ENCODE data around the gene SNX30. TPM values are rescaled to one million over a fixed set of nuclear protein-coding genes. Genes with fewer than 3 reads are reported as not detected.
"Not testable (repeated sequence)": the region's sequence is repeated elsewhere in the genome, so short reads cannot be mapped to it uniquely, and the experiment has no call there.

Gene SNX30
- total RNA-seq, 2 experiments from 2014 or later, result 5.5 to 7.2 TPM

DNA sequence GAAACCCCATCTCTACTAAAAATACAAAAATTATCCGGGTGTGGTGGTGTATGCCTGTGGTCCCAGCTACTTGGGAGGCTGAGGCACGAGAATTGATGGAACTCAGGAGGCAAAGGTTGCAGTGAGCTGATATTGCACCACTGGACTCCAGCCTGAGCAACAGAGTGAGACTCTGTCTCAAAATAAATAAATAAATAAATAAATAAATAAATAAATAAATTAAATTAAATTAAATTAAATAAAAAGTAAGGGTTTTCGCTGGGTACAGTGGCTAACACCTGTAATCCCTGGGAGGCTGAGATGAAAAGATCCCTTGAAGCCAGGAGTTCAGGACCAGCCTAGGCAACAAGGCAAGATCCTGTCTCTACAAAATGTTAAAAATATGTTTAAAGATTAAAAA lies 27.8 kb upstream of the SNX30 start:
- CTCF ChIA-PET, result interaction anchor here (0.8 kb wide), 1 partner anchor 70 kb away, joined by 3 read pairs; no protein-coding TSS in a partner anchor
- ATAC-seq, result not testable (repeated sequence)

GRCh38 chr9:112725961-112726360 lies 24.6 kb upstream of the SNX30 start:
- Mint-ChIP-seq H3K36me3 (ENCODE audit: low read depth) (no peaks in the 10 kb centered on the region), H3K4me3 (no peak overlapping the region), H3K27me3 (ENCODE audit: low read depth) (no peaks in the 10 kb centered on the region), H3K9me3 (ENCODE audit: insufficient read depth) (no peaks in the 10 kb centered on the region), H3K4me1 (ENCODE audit: low read depth) (no peaks in the 10 kb centered on the region), H3K27ac (no peak overlapping the region)
- no peak for ATAC-seq
- ChIA-PET POLR2A (no interaction called here), CTCF (interaction anchor here (1.1 kb wide), 1 partner anchor 67 kb away, joined by 3 read pairs; no protein-coding TSS in a partner anchor)
- DNase-seq, result no peak

More for the DNA sequence above, 27.8 kb upstream of the SNX30 start:
- H3K27me3 Mint-ChIP-seq (ENCODE audit: low read depth); H3K27ac Mint-ChIP-seq; H3K9me3 Mint-ChIP-seq (ENCODE audit: insufficient read depth); POLR2A ChIA-PET; H3K4me3 Mint-ChIP-seq; H3K36me3 Mint-ChIP-seq (ENCODE audit: low read depth); DNase-seq; H3K4me1 Mint-ChIP-seq (ENCODE audit: low read depth): not testable (repeated sequence)

- Mint-ChIP-seq H3K4me1 (ENCODE audit: low read depth) (no peaks in the 10 kb centered on the region), H3K9me3 (ENCODE audit: insufficient read depth) (no peaks in the 10 kb centered on the region), H3K4me3 (no peak overlapping the region), H3K27ac (no peak overlapping the region), H3K27me3 (ENCODE audit: low read depth) (no peaks in the 10 kb centered on the region), H3K36me3 (ENCODE audit: low read depth) (no peaks in the 10 kb centered on the region)
- DNase-seq, result no peak
- ChIA-PET POLR2A (no interaction called here), CTCF (interaction anchor here (0.5 to 1.1 kb wide), 3 partner anchors 9 to 67 kb away, joined by 3 to 4 read pairs (median 4); partner anchors contain the start of gene INIP)
- ATAC-seq, result no peak
Measured at GRCh38 chr9:112726428-112726827, 24.1 kb upstream of the SNX30 start.

GRCh38 chr9:112728401-112728800 lies 22.2 kb upstream of the SNX30 start:
- Mint-ChIP-seq H3K27ac (no peak overlapping the region), H3K4me1 (ENCODE audit: low read depth) (no peaks in the 10 kb centered on the region), H3K9me3 (ENCODE audit: insufficient read depth) (no peaks in the 10 kb centered on the region), H3K27me3 (ENCODE audit: low read depth) (no peaks in the 10 kb centered on the region), H3K36me3 (ENCODE audit: low read depth) (no peaks in the 10 kb centered on the region), H3K4me3 (no peak overlapping the region)
- ATAC-seq (no peak), DNase-seq (no peak)
- CTCF ChIA-PET, result interaction anchor here (1.1 kb wide), 1 partner anchor 10 kb away, joined by 4 read pairs; the partner anchor contains the start of gene INIP
- POLR2A ChIA-PET, result no interaction called here

DNA sequence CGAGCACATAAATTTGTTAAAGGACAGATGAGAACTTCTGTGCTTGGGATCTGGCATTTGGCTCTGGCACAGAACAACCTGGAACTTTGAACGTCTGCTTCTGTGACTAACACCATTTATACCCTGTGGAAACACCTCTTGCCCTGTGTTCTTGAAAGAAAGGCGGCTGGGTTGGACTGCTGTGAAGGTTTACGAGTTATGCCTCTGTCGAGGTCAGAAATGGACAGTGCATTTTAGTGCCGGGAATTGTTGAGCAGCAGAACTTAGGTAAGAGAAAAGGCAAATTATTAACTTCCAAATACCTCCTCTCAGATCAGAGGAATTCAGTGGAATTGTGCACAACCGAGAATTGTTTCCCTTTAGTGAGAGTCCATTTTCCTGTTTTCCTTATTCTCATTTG lies 18.6 kb upstream of the SNX30 start:
- POLR2A ChIA-PET, result no interaction called here

DNA sequence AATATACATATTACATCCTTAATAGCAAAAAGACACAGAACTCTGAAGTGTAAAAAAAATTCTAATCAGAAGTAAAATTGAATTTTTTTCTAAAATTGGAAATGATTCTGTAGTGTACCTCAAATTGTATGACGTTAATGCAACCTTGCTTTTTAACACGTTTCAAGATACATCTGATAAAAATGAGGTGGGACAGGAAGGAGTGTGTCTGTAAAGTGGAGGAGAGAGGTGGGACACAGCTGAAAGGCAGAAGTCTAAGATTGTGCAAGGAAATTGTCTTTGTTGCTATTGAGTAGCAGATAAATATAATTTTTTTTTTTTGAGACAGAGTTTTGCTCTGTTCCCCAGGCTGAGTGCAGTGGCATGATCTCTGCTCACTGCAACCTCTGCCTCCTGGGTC lies 15.7 kb upstream of the SNX30 start:
- Mint-ChIP-seq H3K36me3 (ENCODE audit: low read depth) (no peaks in the 10 kb centered on the region), H3K27ac (no peak overlapping the region), H3K4me3 (no peak overlapping the region), H3K9me3 (ENCODE audit: insufficient read depth) (no peaks in the 10 kb centered on the region), H3K4me1 (ENCODE audit: low read depth) (no peaks in the 10 kb centered on the region), H3K27me3 (ENCODE audit: low read depth) (no peaks in the 10 kb centered on the region)
- DNase-seq (no peak), ATAC-seq (no peak)
- ChIA-PET CTCF (no interaction called here), POLR2A (interaction anchor here (0.6 kb wide), 1 partner anchor 245 kb away, joined by 3 read pairs; no protein-coding TSS in a partner anchor)

More for the DNA sequence above, 18.6 kb upstream of the SNX30 start:
- no peaks in the 10 kb centered on the region for H3K36me3 Mint-ChIP-seq (ENCODE audit: low read depth)
- no peak for ATAC-seq
- CTCF ChIA-PET, result interaction anchor here (1.4 kb wide), 1 partner anchor 14 kb away, joined by 4 read pairs; the partner anchor contains the start of gene INIP
- H3K4me3 Mint-ChIP-seq, result no peak overlapping the region
- H3K27me3 Mint-ChIP-seq (ENCODE audit: low read depth), result no peaks in the 10 kb centered on the region
- no peaks in the 10 kb centered on the region for H3K9me3 Mint-ChIP-seq (ENCODE audit: insufficient read depth)
- no peak overlapping the region for H3K27ac Mint-ChIP-seq
- no peak for DNase-seq
- H3K4me1 Mint-ChIP-seq (ENCODE audit: low read depth), result no peaks in the 10 kb centered on the region

DNA sequence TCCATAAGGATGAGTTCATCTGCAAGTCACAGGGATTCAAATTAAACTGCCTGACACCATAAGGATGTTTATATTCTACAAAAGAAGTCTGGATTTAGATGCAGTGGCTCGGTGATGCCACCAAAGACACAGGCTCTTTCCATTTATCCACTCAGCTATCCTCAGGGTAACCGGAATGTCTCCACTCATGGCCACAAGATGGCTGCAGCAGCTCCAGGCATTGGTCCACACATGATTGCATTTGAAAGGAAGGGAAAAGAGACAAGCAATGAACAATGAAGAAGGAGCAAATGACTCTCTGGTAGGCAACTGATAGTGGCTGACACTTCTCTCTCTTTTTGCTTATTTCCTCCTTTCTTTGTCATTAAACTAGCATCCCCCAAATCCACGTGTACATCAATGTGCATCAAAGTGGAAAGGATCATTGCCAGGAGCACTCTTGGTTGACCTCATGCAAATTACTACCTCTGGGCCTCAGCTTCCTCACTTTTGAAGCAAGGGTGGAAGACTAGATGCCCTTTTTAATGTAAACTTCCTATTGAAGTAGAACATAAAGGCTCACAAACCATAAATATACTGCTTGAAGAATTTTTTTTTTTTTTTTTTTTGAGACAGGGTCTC lies 7.2 kb upstream of the SNX30 start:
- no peaks in the 10 kb centered on the region for H3K9me3 Mint-ChIP-seq (ENCODE audit: insufficient read depth)
- CTCF ChIA-PET, result no interaction called here
- H3K4me3 Mint-ChIP-seq, result no peak overlapping the region
- POLR2A ChIA-PET, result interaction anchor here (0.7 kb wide), 1 partner anchor 80 kb away, joined by 3 read pairs; no protein-coding TSS in a partner anchor
- peaks cover 28% of the 10 kb centered on the region for H3K4me1 Mint-ChIP-seq (ENCODE audit: low read depth)
- H3K36me3 Mint-ChIP-seq (ENCODE audit: low read depth), result no peaks in the 10 kb centered on the region
- ATAC-seq, result no peak
- no peak for DNase-seq
- H3K27ac Mint-ChIP-seq, result no peak overlapping the region
- no peaks in the 10 kb centered on the region for H3K27me3 Mint-ChIP-seq (ENCODE audit: low read depth)

DNA sequence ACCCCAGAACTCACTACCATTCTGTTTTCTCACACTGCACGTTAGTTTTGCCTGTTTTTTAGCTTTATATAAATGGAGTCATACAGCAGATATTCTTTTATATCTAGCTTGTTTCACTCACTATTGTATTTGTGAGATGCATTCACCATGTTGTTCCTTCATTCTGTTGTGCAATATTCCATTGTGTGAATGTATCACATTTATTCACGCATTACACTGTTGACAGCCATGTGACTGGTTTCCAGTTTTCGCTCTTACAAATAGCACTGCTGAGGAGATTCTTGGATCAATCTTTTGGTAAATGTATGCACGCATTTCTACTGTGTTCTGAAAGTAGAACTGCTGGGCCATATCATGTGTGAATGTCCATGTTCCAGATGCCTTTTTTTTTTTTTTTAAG lies 6.4 kb upstream of the SNX30 start:
- DNase-seq, result no peak
- Mint-ChIP-seq H3K27ac (no peak overlapping the region), H3K36me3 (ENCODE audit: low read depth) (no peaks in the 10 kb centered on the region), H3K9me3 (ENCODE audit: insufficient read depth) (no peaks in the 10 kb centered on the region), H3K27me3 (ENCODE audit: low read depth) (no peaks in the 10 kb centered on the region), H3K4me1 (ENCODE audit: low read depth) (peaks cover 31% of the 10 kb centered on the region), H3K4me3 (no peak overlapping the region)
- ATAC-seq, result no peak
- ChIA-PET POLR2A (no interaction called here), CTCF (no interaction called here)

DNA sequence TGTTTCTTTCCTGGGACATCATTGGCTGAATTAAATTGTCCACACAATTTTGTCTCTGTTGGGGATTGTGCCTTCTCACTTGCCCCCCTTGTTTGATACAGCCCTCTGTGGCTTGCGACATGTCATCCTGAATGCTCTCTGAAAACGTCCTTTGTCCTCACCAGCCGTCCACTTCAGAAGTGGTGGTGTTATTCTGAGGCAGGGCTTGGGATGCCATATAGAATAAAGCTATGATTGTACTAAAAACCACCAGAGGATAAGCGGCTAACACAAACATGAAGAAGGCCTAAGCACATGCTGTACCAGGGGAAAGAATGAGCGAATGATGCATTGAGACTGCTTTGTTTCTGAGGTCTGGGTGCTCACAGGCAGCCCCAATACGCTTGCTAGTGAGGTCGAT lies 3.5 kb upstream of the SNX30 start:
- POLR2A ChIA-PET, result no interaction called here
- Mint-ChIP-seq H3K4me3 (no peak overlapping the region), H3K4me1 (ENCODE audit: low read depth) (peaks cover 41% of the 10 kb centered on the region), H3K36me3 (ENCODE audit: low read depth) (no peaks in the 10 kb centered on the region), H3K27me3 (ENCODE audit: low read depth) (no peaks in the 10 kb centered on the region), H3K9me3 (ENCODE audit: insufficient read depth) (no peaks in the 10 kb centered on the region), H3K27ac (no peak overlapping the region)
- CTCF ChIA-PET, result interaction anchor here (1.1 kb wide), 2 partner anchors 30 to 303 kb away, joined by 3 read pairs; partner anchors contain the start of gene INIP
- no peak for DNase-seq
- no peak for ATAC-seq

DNA sequence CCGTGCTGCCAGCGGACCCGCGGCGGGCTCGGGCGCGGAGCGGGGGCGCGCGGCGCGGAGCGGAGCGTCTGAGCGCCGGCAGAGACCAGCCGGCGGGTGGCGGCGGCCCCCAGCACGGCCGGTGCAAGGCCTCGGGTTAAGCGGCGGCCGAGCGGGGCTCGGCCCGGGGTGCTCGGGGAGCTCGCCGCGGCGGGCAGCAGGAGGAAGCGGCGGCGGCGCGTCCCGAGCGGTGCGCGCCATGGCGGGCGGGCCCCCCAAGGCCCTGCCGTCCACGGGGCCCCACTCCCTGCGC lies 150 bp downstream of the SNX30 start:
- ATAC-seq (no peak), DNase-seq (no peak)
- no peaks in the 10 kb centered on the region for H3K9me3 Mint-ChIP-seq (ENCODE audit: insufficient read depth)
- H3K4me1 Mint-ChIP-seq (ENCODE audit: low read depth), result peaks cover 70% of the 10 kb centered on the region
- ChIA-PET CTCF (interaction anchor here (1.9 to 3.5 kb wide), 2 partner anchors 32 to 42 kb away, joined by 12 to 22 read pairs; partner anchors contain the start of gene INIP), POLR2A (interaction anchor here (0.6 to 1.9 kb wide), 4 partner anchors 32 to 371 kb away, joined by 3 to 9 read pairs (median 6); partner anchors contain the start of genes HSDL2 and INIP)
- H3K27me3 Mint-ChIP-seq (ENCODE audit: low read depth), result no peaks in the 10 kb centered on the region
- peaks cover 3% of the 10 kb centered on the region for H3K36me3 Mint-ChIP-seq (ENCODE audit: low read depth)
- H3K4me3 Mint-ChIP-seq, result no peak overlapping the region
- H3K27ac Mint-ChIP-seq, result no peak overlapping the region

- POLR2A ChIA-PET, result interaction anchor here (1.0 to 1.9 kb wide), 2 partner anchors 33 to 372 kb away, joined by 4 to 7 read pairs; partner anchors contain the start of genes HSDL2 and INIP
- H3K9me3 Mint-ChIP-seq (ENCODE audit: insufficient read depth), result no peaks in the 10 kb centered on the region
- ATAC-seq, result peak; percentile 14
- no peaks in the 10 kb centered on the region for H3K27me3 Mint-ChIP-seq (ENCODE audit: low read depth)
- DNase-seq, result peak; percentile 63
- CTCF ChIA-PET, result interaction anchor here (1.9 to 3.5 kb wide), 2 partner anchors 33 to 42 kb away, joined by 12 to 22 read pairs; partner anchors contain the start of gene INIP
- peak overlapping the region; percentile 66 for H3K27ac Mint-ChIP-seq
- peaks cover 76% of the 10 kb centered on the region for H3K4me1 Mint-ChIP-seq (ENCODE audit: low read depth)
- H3K4me3 Mint-ChIP-seq, result peak overlapping the region; percentile 76
- H3K36me3 Mint-ChIP-seq (ENCODE audit: low read depth), result peaks cover 3% of the 10 kb centered on the region
Measured at GRCh38 chr9:112751056-112751795, 666 bp downstream of the SNX30 start.

Data from activated CD8-positive, alpha-beta T cell treated with anti-CD3 and anti-CD28 coated beads, Interleukin-2, amount 10 ng/mL, durations not matched to agents 7 days and 5 days (primary cell).